ENCODE measurements around the gene TRPC4.

- TF ChIP-seq CTCF (IDR thresholded peaks at IDR 0.05) (no peak), POLR2A (IDR thresholded peaks at IDR 0.05) (no peak)
These were observed 251.0 kb downstream of the TRPC4 start for GRCh38 chr13:37618554-37618953.

All from adrenal gland (tissue), 5 donors.